A549 (cell line): ENCODE data around the gene TAS2R60. TPM values are rescaled to one million over a fixed set of nuclear protein-coding genes. Genes with fewer than 3 reads are reported as not detected.

Source experiments
- ATAC-seq, 2 experiments: fragments of 200-7000 bp in 1 of 2; fragments of >200 bp in 1 of 2; cut with Nextera tagmentation in 1 of 2; cut with Tn5 transposase in 1 of 2; 3 replicates each; pipeline versions ENCODE4 v1.8.0 to v1.9.1; 2018 to 2020; ENCODE audit warnings: mild to moderate bottlenecking in 1 of 2, moderate library complexity in 1 of 2
- CTCF ChIA-PET: fragments of 300-600 bp; sonication (Branson Sonifier 250); formaldehyde crosslinking; extraction: SDS; loops from one replicate; lab custom pipeline; 2021; ENCODE audit warnings: antibody characterized with exemption, inconsistent platforms; lab: Yijun Ruan, JAX
- POLR2A ChIA-PET: fragments of 350-600 bp; formaldehyde crosslinking; extraction: SDS; loops from one replicate; lab custom pipeline; 2021; ENCODE audit warnings: antibody characterized with exemption, inconsistent platforms; lab: Yijun Ruan, JAX
- DNase-seq, 2 experiments: peaks; one replicate each; pipeline versions ENCODE4 v3.0.0 to v3.0.0-alpha.2; 2011 to 2016; ENCODE audit warnings: low read depth in 1 of 2, low spot score in 1 of 2
- FAIRE-seq: peaks from 2 replicates; lab custom pipeline; 2011; peaks lifted over from hg19 to GRCh38; lab: Jason Lieb, UNC
- H3K27ac ChIP-seq, 2 experiments: fragments of >200 bp; sonication (Bioruptor Twin); formaldehyde crosslinking; 3 replicates each; pipeline ENCODE4 v1.5.1; 2016 to 2017
- H3K4me1 ChIP-seq: fragments of >200 bp; sonication (Bioruptor Twin); formaldehyde crosslinking; 3 replicates; pipeline ENCODE4 v1.6.1; 2016
- H3K4me2 ChIP-seq: fragments of >200 bp; sonication (Bioruptor Twin); formaldehyde crosslinking; 3 replicates; pipeline ENCODE4 v1.6.1; 2016
- H3K4me3 ChIP-seq: fragments of >200 bp; sonication (Bioruptor Twin); formaldehyde crosslinking; 3 replicates; pipeline ENCODE4 v1.5.1; 2016
- H3K9me3 ChIP-seq: fragments of >200 bp; sonication (Bioruptor Twin); formaldehyde crosslinking; 3 replicates; pipeline ENCODE4 v1.6.1; 2016
- BCL3 ChIP-seq: fragments of >200 bp; sonication (Bioruptor Twin); formaldehyde crosslinking; IDR thresholded peaks from 3 replicates; pipeline ENCODE4 v1.6.1; 2016
- CBX8 ChIP-seq: fragments of 200-600 bp; sonication (generic); IDR thresholded peaks from 2 replicates; pipeline ENCODE4 v1.6.1; 2016
- CHD2 ChIP-seq: fragments of 150-350 bp; IDR thresholded peaks from 2 replicates; pipeline ENCODE4 v1.6.1; 2014; ENCODE audit warnings: low read length; ENCODE audit not compliant: partially characterized antibody
- CHD4 ChIP-seq: fragments of 200-600 bp; sonication (generic); IDR thresholded peaks from 2 replicates; pipeline ENCODE4 v1.6.1; 2016; ENCODE audit warnings: antibody characterized with exemption, mild to moderate bottlenecking, borderline replicate concordance
- CTCF ChIP-seq: fragments of >200 bp; sonication (Bioruptor Twin); formaldehyde crosslinking; IDR thresholded peaks from 3 replicates; pipeline ENCODE4 v1.5.1; 2016
- E2F6 ChIP-seq: IDR thresholded peaks from 2 replicates; pipeline ENCODE4 v1.6.1; 2012; ENCODE audit warnings: low read depth, borderline replicate concordance
- EHF ChIP-seq: fragments of 250-450 bp; sonication (Bioruptor Pico); IDR thresholded peaks from 2 replicates; pipeline ENCODE4 v1.5.0; 2020; ENCODE audit warnings: mild to moderate bottlenecking
- ESRRA ChIP-seq: fragments of 150-350 bp; IDR thresholded peaks from 2 replicates; pipeline ENCODE4 v1.6.1; 2014; ENCODE audit warnings: mild to moderate bottlenecking, low read length, borderline replicate concordance
- FOSB ChIP-seq: fragments of 250-450 bp; sonication (Bioruptor Pico); IDR thresholded peaks from 2 replicates; pipeline ENCODE4 v1.5.0; 2020; ENCODE audit warnings: mild to moderate bottlenecking, moderate library complexity
- FOSL2 ChIP-seq, 2 experiments: fragments of 450-650 bp in 1 of 2; fragments of >200 bp in 1 of 2; sonication (Bioruptor Twin) in 1 of 2; formaldehyde crosslinking; IDR thresholded peaks; 2 replicates each; pipeline versions ENCODE4 v1.5.0 to v1.6.1; 2016 to 2020; ENCODE audit warnings: mild to moderate bottlenecking in 1 of 2, moderate library complexity in 1 of 2
- FOXS1 ChIP-seq: fragments of 250-450 bp; sonication (Bioruptor Pico); IDR thresholded peaks from 2 replicates; pipeline ENCODE4 v1.5.0; 2020; ENCODE audit warnings: mild to moderate bottlenecking, moderate library complexity
- HDAC2 ChIP-seq: fragments of 200-600 bp; sonication (generic); IDR thresholded peaks from 2 replicates; pipeline ENCODE4 v1.6.1; 2016
- HES2 ChIP-seq: fragments of >200 bp; sonication (Bioruptor Twin); formaldehyde crosslinking; IDR thresholded peaks from 2 replicates; pipeline ENCODE4 v1.6.1; 2016
- HOXA7 ChIP-seq: fragments of 250-450 bp; sonication (Bioruptor Pico); IDR thresholded peaks from 2 replicates; pipeline ENCODE4 v1.5.0; 2020; ENCODE audit warnings: mild to moderate bottlenecking, moderate library complexity
- HOXB13 ChIP-seq: fragments of 250-450 bp; sonication (Bioruptor Pico); IDR thresholded peaks from 2 replicates; pipeline ENCODE4 v1.5.0; 2020; ENCODE audit warnings: low read depth, mild to moderate bottlenecking, moderate library complexity
- KDM1A ChIP-seq: fragments of 200-600 bp; sonication (generic); IDR thresholded peaks from 2 replicates; pipeline ENCODE4 v1.6.1; 2016; ENCODE audit warnings: low read depth, mild to moderate bottlenecking
- KDM5A ChIP-seq: fragments of 200-600 bp; sonication (generic); IDR thresholded peaks from 2 replicates; pipeline ENCODE4 v1.6.1; 2016; ENCODE audit warnings: antibody characterized with exemption, mild to moderate bottlenecking
- MAX ChIP-seq: IDR thresholded peaks from 2 replicates; pipeline ENCODE4 v1.6.1; 2012
- NPAS2 ChIP-seq: fragments of 250-450 bp; sonication (Bioruptor Pico); IDR thresholded peaks from 2 replicates; pipeline ENCODE4 v1.8.0; 2022; ENCODE audit warnings: mild to moderate bottlenecking, moderate library complexity, borderline replicate concordance
- PBX3 ChIP-seq: IDR thresholded peaks from 2 replicates; pipeline ENCODE4 v1.6.1; 2012
- PHF8 ChIP-seq: fragments of 200-600 bp; sonication (generic); IDR thresholded peaks from 2 replicates; pipeline ENCODE4 v1.6.1; 2016; ENCODE audit warnings: low read depth, mild to moderate bottlenecking, antibody characterized with exemption, moderate library complexity, borderline replicate concordance
- POLR2A ChIP-seq: IDR thresholded peaks from 2 replicates; pipeline ENCODE4 v1.6.1; 2012; ENCODE audit warnings: mild to moderate bottlenecking, low read length
- POLR2AphosphoS2 ChIP-seq: conservative IDR thresholded peaks from 2 replicates; pipeline ENCODE4 v1.6.1; 2012; ENCODE audit warnings: low read length, improper control_type of control experiment, inconsistent platforms
- REST ChIP-seq: fragments of 200-600 bp; sonication (generic); IDR thresholded peaks from 2 replicates; pipeline ENCODE4 v1.6.1; 2016; ENCODE audit warnings: antibody characterized with exemption, mild to moderate bottlenecking, moderate library complexity
- RFX5 ChIP-seq: fragments of 450-650 bp; IDR thresholded peaks from 2 replicates; pipeline ENCODE4 v1.7.1; 2014; ENCODE audit warnings: antibody characterized with exemption, mild to moderate bottlenecking, moderate library complexity
- SREBF2 ChIP-seq: fragments of 450-650 bp; IDR thresholded peaks from 2 replicates; pipeline ENCODE4 v1.6.1; 2014; ENCODE audit warnings: mild to moderate bottlenecking, moderate library complexity
- ZFP36 ChIP-seq: fragments of 450-650 bp; IDR thresholded peaks from 2 replicates; pipeline ENCODE4 v1.6.1; 2014; ENCODE audit warnings: borderline replicate concordance; ENCODE audit not compliant: partially characterized antibody
- ZSCAN20 ChIP-seq: fragments of 250-450 bp; sonication (Bioruptor Pico); IDR thresholded peaks from 2 replicates; pipeline ENCODE4 v1.8.0; 2022; ENCODE audit warnings: mild to moderate bottlenecking, moderate library complexity
- WGBS: methylation state at CpG from one replicate; pipeline ENCODE4 v1.1.6; 2017; ENCODE audit errors: missing lambda C conversion rate; 5-methylcytosine and 5-hydroxymethylcytosine counted together
- polyA plus RNA-seq, 4 experiments: library from polyadenylated mRNA; depleted of rRNA in 3 of 4; stranded (reverse); fragments of >200 nt; fragmentation: RNase III in 1 of 4; extraction: RNeasy Plus Mini Kit Qiagen cat#74134 plus additional on column Dnase treatment in 1 of 4; gene quantifications; 2 replicates in 3 of 4; 3 replicates in 1 of 4; pipeline ENCODE4 v1.2.3, GENCODE V29; 2011 to 2017

TAS2R60 gene
- polyA plus RNA-seq, 2 of the 4 experiments (the other 2 are of a cell fraction) = not detected

- no peak overlapping the region for H3K27ac ChIP-seq
- no peak for DNase-seq
- H3K9me3 ChIP-seq = no peaks in the 10 kb centered on the region
- CTCF ChIA-PET = interaction anchor here (0.7 to 5.9 kb wide), 5 partner anchors 8 to 165 kb away, joined by 3 to 46 read pairs (median 5); no protein-coding TSS in a partner anchor
- no peak for TF ChIP-seq FOSL2 (IDR thresholded peaks at IDR 0.05)
- TF ChIP-seq FOSL2 (CRISPR knock-in tag; IDR thresholded peaks at IDR 0.05) = no peak
- TF ChIP-seq NPAS2 (CRISPR knock-in tag) = no peak
- TF ChIP-seq E2F6 = no peak
- no peak for TF ChIP-seq POLR2A
- no peak for TF ChIP-seq HOXB13 (CRISPR knock-in tag)
- TF ChIP-seq ESRRA = no peak
- no peak for TF ChIP-seq KDM1A
- no peak for TF ChIP-seq HOXA7 (CRISPR knock-in tag)
- no peak for TF ChIP-seq EHF (CRISPR knock-in tag)
- no peak for TF ChIP-seq HDAC2
- TF ChIP-seq FOSB (CRISPR knock-in tag) = no peak
- TF ChIP-seq ZSCAN20 (CRISPR knock-in tag) = no peak
- TF ChIP-seq, all 56 proteins: peak for 0
- H3K4me2 ChIP-seq = no peak overlapping the region
- FAIRE-seq = no peak
- ATAC-seq = no peak
- POLR2A ChIA-PET = no interaction called here
- no peak overlapping the region for H3K4me3 ChIP-seq
- H3K4me1 ChIP-seq = peaks cover 7% of the 10 kb centered on the region; the same call in 2 of the 3 replicates
- WGBS = 28% methylated on average over 8 of the region's 9 CpGs
Observed at GRCh38 chr7:143405173-143406001, 37.9 kb upstream of the TAS2R60 start.

GRCh38 chr7:143406002-143406357, 37.3 kb upstream of the TAS2R60 start:
- ChIA-PET CTCF (interaction anchor here (1.1 to 5.9 kb wide), 5 partner anchors 9 to 165 kb away, joined by 3 to 46 read pairs (median 5); no protein-coding TSS in a partner anchor), POLR2A (no interaction called here)
- FAIRE-seq = no peak
- H3K4me1 ChIP-seq = peaks cover 7% of the 10 kb centered on the region; the same call in 2 of the 3 replicates
- H3K9me3 ChIP-seq = no peaks in the 10 kb centered on the region
- no peak for DNase-seq
- ATAC-seq = no peak
- no peak overlapping the region for H3K4me2 ChIP-seq
- H3K4me3 ChIP-seq = no peak overlapping the region
- no peak overlapping the region for H3K27ac ChIP-seq
- WGBS = 39% methylated on average over 3 of the region's 3 CpGs
- no peak for TF ChIP-seq PHF8
- no peak for TF ChIP-seq FOSB (CRISPR knock-in tag)
- no peak for TF ChIP-seq PBX3
- no peak for TF ChIP-seq BCL3
- TF ChIP-seq ZFP36 = no peak
- TF ChIP-seq KDM5A = no peak
- no peak for TF ChIP-seq SREBF2
- TF ChIP-seq CTCF = no peak
- no peak for TF ChIP-seq REST
- TF ChIP-seq CBX8 = no peak
- no peak for TF ChIP-seq FOSL2 (IDR thresholded peaks at IDR 0.05)
- TF ChIP-seq FOSL2 (CRISPR knock-in tag; IDR thresholded peaks at IDR 0.05) = no peak
- no peak for TF ChIP-seq MAX
- no peak for TF ChIP-seq RFX5
- no peak for TF ChIP-seq POLR2AphosphoS2
- no peak for TF ChIP-seq CHD2
- no peak for TF ChIP-seq FOXS1 (CRISPR knock-in tag)
- TF ChIP-seq HES2 = no peak
- TF ChIP-seq HDAC2 = no peak
- no peak for TF ChIP-seq CHD4
